Activated B cell treated with CpG ODN at 0.5 μM for 24 hours (primary cell): ENCODE results near the gene HS6ST3. TPM values are rescaled to one million over a fixed set of nuclear protein-coding genes. Genes with fewer than 3 reads are reported as not detected.

Experiments used
- ATAC-seq: fragments of 200-7000 bp; cut with Tn5 transposase; one replicate; pipeline ENCODE4 v1.10.0; 2021; ENCODE audit warnings: low read depth, mild to moderate bottlenecking, moderate library complexity
- CTCF ChIA-PET: fragments of 350-600 bp; sonication (Branson Sonifier 250); formaldehyde crosslinking; loops from one replicate; lab custom pipeline; 2021; ENCODE audit warnings: antibody characterized with exemption; lab: Charles Lee
- POLR2A ChIA-PET: fragments of 350-600 bp; sonication (Branson Sonifier 250); formaldehyde crosslinking; loops from one replicate; lab custom pipeline; 2021; ENCODE audit warnings: antibody characterized with exemption; lab: Charles Lee
- DNase-seq: peaks from one replicate; pipeline ENCODE4 v3.0.0; 2022
- H3K27ac Mint-ChIP-seq: one replicate; pipeline ENCODE4 v1.8.0; 2020; ENCODE audit warnings: mixed read lengths
- H3K27me3 Mint-ChIP-seq: one replicate; pipeline ENCODE4 v1.8.0; 2021; ENCODE audit warnings: mixed read lengths
- H3K36me3 Mint-ChIP-seq: one replicate; pipeline ENCODE4 v1.8.0; 2021; ENCODE audit warnings: low read depth, mixed read lengths
- H3K4me1 Mint-ChIP-seq: one replicate; pipeline ENCODE4 v1.8.0; 2021; ENCODE audit warnings: mixed read lengths
- H3K4me3 Mint-ChIP-seq: one replicate; pipeline ENCODE4 v1.8.0; 2020; ENCODE audit warnings: mild to moderate bottlenecking, mixed read lengths
- H3K9me3 Mint-ChIP-seq: one replicate; pipeline ENCODE4 v1.8.0; 2020; ENCODE audit warnings: mixed read lengths
- CTCF ChIP-seq: fragments of 200-600 bp; IDR thresholded peaks from one replicate; pipeline ENCODE4 v1.8.0; 2022; ENCODE audit warnings: antibody characterized with exemption, mild to moderate bottlenecking
- intact Hi-C: fragments of 100-400 bp; cut with micrococcal nuclease; formaldehyde crosslinking; loops from one replicate; pipeline ENCODE4 v1.15.1; 2024
- total RNA-seq: library from RNA; stranded (reverse); gene quantifications from 2 replicates; pipeline ENCODE4 v1.2.3, GENCODE V29; 2022

HS6ST3 gene
- total RNA-seq, 1 donor from 2014 or later: not detected

DNA sequence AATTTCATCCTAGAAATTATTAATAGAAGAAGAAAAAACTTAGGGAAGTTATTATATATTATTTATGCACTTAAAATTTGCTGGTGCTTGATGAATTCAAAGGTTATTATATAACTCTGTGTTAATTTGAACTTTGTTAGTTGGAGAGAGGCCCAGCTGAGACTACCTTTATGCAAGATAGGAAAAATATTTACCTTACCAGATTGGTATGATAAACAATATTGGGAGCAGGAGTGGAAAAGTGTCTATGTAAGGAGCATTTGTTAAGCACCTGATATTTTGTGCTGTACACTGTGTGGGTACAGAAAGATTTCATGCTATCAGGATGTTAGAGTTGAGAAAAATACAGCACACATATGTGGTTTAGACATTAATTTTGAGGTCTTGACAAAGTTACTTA lies 547.1 kb downstream of the HS6ST3 start:
- DNase-seq: no peak
- Mint-ChIP-seq H3K9me3 (peaks cover 30% of the 10 kb centered on the region), H3K27me3 (no peaks in the 10 kb centered on the region), H3K36me3 (no peaks in the 10 kb centered on the region), H3K4me3 (no peak overlapping the region), H3K4me1 (no peaks in the 10 kb centered on the region), H3K27ac (no peak overlapping the region)
- POLR2A ChIA-PET: no interaction called here
- intact Hi-C loops: no loop called here
- no peak for ATAC-seq
- TF ChIP-seq CTCF: no peak
- CTCF ChIA-PET: no interaction called here

DNA sequence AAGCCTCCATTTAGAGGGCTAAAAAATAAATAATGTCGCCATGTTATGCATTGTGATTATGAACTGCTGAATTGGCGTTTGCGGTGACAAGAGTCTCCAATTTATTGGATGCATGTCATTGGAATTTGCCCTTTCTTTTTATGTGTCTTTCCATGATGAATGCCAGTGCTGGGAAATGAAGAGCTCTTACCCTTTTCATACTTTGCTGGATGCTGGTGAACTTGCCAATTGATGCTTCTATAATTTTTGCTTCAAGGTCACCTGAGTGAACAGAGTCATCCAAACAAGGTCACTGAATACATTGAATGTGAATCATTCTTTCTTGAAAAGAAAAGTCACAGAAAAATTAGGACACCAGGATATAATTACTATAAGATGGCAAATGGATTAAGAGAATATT lies 556.2 kb downstream of the HS6ST3 start:
- no peak for ATAC-seq

GRCh38 chr13:96646515-96647211 lies 556.8 kb downstream of the HS6ST3 start:
- TF ChIP-seq CTCF: no peak
- intact Hi-C loops: no loop called here
- Mint-ChIP-seq H3K4me3 (no peak overlapping the region), H3K9me3 (peaks cover 28% of the 10 kb centered on the region), H3K36me3 (no peaks in the 10 kb centered on the region), H3K27ac (no peak overlapping the region), H3K27me3 (no peaks in the 10 kb centered on the region), H3K4me1 (no peaks in the 10 kb centered on the region)
- ATAC-seq: no peak
- ChIA-PET CTCF (no interaction called here), POLR2A (no interaction called here)
- no peak for DNase-seq

More for the DNA sequence above, 556.2 kb downstream of the HS6ST3 start:
- Mint-ChIP-seq H3K4me1 (no peaks in the 10 kb centered on the region), H3K36me3 (no peaks in the 10 kb centered on the region), H3K9me3 (peaks cover 29% of the 10 kb centered on the region), H3K4me3 (no peak overlapping the region), H3K27ac (no peak overlapping the region), H3K27me3 (no peaks in the 10 kb centered on the region)
- POLR2A ChIA-PET: no interaction called here
- intact Hi-C loops: no loop called here
- TF ChIP-seq CTCF: no peak
- CTCF ChIA-PET: no interaction called here
- DNase-seq: no peak

DNA sequence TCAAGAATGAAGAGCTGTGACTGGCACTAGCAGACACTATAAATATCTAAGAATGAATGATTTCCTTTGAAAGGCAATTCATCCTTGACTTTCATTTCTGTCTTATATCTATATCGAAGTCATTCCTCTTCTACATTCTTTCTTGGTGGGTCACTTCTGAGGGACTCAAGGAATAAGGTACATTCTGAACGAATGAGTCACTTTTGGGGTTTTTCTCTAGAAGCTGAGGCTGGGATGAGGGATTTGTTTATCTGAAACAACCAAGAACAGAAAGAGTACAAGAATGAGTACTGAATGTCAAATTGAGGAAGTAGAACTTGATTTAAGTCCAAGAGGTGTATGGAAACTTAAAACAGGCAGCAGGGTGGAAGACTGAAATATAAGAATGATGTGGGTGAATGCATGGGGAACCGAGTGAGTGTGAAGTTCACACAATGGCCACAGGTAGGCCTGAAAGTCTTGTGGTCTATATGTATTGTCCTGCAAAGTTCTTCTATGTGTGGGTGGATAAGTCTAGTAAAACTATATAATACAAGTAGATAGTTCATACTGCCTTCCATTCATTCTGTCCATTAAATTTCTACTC lies 560.5 kb downstream of the HS6ST3 start:
- Mint-ChIP-seq H3K27me3 (no peaks in the 10 kb centered on the region), H3K9me3 (peaks cover 10% of the 10 kb centered on the region), H3K4me3 (no peak overlapping the region), H3K4me1 (no peaks in the 10 kb centered on the region), H3K27ac (no peak overlapping the region), H3K36me3 (no peaks in the 10 kb centered on the region)
- no peak for ATAC-seq
- intact Hi-C loops: no loop called here
- ChIA-PET CTCF (no interaction called here), POLR2A (no interaction called here)
- DNase-seq: no peak
- TF ChIP-seq CTCF: no peak

- peaks cover 9% of the 10 kb centered on the region for H3K9me3 Mint-ChIP-seq
- no peak for ATAC-seq
- H3K36me3 Mint-ChIP-seq: no peaks in the 10 kb centered on the region
- H3K4me3 Mint-ChIP-seq: no peak overlapping the region
- TF ChIP-seq CTCF: no peak
- H3K27me3 Mint-ChIP-seq: no peaks in the 10 kb centered on the region
- intact Hi-C loops: no loop called here
- no peak for DNase-seq
- no peak overlapping the region for H3K27ac Mint-ChIP-seq
- POLR2A ChIA-PET: no interaction called here
- CTCF ChIA-PET: no interaction called here
- no peaks in the 10 kb centered on the region for H3K4me1 Mint-ChIP-seq
Measured at GRCh38 chr13:96651598-96651997, 561.7 kb downstream of the HS6ST3 start.
